Activated naive CD4-positive, alpha-beta T cell treated with anti-CD3 and anti-CD28 coated beads, Interleukin-2, amount 50 U/mL, for 16 hours (primary cell): ENCODE data around the gene ACTL6B.

Experiments used
- DNase-seq: peaks from one replicate; pipeline ENCODE4 v3.0.0-alpha.2; 2020

The ACTL6B gene

DNA sequence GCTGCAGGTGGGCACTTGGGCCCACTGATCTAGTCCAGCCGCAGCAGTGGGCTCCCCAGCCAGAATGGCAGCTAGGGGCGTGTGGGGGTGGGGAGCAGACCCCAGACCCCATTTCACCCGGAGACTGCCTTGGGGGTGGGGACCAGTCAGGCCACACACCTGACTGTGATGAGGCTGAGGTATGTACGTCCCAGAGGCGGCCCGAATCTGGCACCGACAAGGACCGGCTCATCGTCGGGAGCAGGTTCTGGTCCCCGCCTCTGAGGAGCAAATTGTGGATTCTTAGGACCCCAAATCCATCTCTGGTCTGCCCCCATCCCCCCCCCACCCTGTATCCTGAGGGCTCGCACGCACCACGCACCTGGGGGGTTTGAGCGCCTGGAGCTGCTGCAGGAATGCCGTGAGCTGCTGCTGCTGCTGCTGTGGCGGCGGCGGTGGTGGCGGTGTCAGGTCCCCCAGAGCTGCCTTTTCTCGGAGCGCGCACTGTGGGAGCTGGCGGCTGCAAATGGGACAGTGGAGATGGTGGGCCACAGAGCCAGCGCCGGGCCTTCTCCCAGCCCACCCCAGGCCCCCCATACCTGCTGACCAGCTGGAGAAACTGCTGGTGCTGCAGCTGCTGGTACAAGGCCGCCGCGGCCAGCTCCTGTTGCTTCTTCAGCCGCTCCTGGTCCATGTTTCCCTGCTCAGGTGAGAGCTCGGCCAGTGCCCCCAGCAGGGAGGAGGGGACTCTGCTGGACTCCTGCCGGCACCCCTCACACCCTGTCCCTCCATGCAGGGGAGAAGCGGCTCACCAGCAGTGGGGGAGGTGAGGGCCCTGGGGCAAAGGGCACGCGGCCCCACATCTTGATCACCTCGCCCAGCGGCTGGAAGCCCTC is 27.6 kb upstream of the ACTL6B start:
- DNase-seq, result no peak

DNA sequence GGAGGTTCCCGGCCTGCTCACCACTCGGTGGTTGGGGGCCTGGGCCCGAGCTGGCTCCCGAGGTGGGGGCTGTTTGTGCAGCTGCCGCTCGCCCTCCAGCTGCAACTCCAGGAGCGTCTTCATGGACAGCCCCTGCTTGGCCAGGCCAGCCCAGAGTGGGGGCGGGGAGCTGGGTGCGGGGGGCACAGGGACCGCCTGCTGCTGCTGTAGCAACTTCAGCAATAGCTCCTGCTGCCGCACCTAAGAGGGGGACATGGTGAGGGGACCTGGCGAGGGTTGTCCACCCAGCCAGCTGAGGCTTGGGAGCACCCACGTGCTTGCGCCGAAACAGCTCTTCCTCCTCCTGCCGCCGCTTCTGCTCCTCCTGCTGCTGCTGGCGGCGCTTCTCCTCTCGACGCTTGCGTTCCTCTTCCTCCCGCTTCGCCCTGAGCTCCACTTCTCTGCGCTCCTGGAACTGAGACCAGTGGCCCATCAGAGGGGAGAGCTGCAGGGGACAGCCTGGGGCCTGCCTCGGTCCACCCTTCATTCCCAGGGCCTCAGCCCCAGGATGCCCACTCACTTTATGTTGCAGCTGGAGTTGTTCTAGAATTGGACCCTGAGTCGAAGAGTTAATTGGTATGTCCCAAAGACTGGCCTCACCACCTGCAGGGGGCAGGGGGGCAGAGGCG is 26.9 kb upstream of the ACTL6B start:
- no peak for DNase-seq

DNA sequence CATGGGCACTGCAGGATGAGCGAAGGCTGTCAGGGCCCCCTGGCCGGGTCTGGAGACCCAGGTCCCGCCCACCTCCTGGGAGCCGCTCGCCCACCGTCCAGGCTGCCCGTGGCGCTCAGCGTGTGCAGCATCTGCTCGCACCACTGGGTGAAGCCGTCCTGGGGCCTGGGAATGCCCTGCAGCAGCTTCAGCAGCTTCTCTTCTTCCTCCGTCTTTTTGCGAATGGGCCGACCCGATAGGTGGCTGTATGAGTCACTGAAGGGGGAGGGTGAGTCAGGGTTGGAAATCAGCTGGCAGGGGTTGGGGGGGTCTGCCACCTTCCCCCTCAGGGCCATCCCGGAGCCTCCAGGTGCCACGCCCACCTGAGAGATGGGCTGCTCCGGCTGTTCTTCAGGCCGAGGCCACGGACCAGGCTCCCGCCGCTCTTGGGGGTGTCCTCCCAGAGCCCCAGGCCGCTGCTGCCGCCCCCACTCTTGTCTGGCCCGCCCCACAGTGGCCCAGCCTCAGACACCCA is 26.0 kb upstream of the ACTL6B start:
- DNase-seq, result no peak

DNA sequence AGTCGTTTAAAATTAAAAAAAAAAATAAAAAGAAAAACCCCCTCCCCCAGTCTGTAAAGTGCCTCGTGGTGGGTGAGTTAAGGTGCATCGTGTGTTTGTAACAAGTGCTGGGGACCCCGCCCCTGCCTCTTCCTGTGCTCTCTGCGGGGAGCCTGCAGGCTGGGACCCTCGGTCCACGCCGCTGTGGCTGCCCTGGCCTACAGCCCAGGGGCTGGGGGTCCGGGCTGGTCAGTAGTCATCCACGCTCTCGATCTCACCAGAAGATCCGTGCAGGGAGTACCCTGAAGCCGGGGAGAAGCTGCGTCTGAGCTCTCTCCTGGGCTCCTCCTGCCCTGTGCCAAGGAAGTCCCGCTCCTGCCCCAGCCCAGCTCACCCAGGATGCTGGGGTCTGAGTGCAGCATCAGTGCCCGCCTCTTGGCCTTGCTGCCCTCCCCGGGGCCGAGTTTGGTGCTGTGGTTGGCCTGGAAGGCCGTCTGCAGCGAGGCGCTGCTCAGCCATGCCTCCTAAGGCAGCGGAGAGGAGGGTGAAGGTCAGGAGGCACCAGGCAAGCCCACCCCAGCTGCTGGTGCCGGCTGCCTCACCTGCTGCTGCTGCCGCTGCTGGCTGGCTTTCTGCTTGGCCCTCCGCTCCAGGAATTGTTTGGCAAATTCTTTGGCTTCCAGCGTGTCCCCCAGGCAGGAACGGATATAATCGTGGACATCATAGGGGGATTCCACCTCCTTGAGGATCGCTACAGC is 25.4 kb upstream of the ACTL6B start:
- no peak for DNase-seq

DNA sequence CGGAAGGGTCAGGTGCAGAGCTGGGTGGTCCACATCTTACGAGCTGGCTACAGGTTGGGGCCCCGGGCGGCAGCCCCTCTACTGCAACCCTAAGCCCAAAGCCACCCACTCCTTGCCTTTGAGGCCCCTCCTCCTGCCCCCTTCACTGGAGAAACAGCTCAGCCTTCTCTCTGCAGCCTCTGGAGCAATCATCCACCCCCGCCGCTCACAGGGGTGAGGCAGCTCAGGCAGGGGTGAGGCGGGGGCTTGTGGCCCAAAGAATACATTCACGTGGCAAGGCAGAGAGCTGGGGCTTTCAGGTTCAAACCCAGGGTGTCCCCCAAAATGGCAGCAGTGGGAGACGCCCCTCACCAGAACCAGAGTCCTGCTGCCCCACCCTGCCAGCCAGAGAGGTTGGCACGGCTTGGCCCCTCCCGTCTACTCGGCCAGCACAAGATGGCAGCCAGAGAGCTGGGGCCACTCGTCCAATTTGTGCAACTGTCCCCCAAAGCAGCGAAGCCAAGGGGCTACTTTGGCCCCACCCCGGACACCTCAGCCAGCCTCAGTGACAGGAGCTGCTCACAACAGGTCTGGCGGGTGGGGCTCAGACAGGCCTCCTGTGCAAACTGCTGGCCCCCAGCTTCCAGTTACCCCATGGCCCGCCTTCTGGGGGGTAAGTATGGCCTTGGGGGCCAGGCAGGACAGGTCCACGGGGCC is 24.5 kb upstream of the ACTL6B start:
- DNase-seq, result no peak

DNA sequence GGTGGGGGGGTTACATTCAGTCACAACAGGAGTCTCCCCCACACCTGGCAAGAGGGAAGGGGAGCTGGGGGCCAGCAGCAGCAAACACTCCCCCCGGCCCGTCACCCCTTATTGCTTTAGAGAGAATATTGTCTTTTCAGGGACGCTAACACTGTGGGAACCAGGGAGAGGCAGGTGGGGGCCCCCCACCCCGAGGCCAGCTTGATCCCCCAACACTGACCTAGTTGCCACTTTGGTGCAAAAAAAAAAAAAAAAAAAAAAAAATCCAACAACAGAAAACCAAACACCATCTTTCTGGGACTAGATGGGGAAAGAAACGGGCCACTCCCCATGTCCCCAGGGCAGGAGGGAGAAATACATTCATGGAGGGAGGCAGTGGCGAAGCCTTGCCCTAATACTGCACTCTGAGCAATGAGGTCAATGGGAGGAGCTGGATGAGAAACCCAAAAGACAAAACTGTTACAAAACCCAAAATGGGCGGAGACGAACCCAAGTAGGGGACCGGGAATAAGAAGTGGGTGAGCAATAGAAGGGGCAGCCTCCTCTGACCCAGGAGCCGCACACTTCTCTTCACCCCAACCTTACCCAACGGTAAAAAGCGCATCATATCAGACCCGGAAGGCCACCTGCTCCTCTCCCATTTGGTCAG is 23.8 kb upstream of the ACTL6B start:
- no peak for DNase-seq

DNA sequence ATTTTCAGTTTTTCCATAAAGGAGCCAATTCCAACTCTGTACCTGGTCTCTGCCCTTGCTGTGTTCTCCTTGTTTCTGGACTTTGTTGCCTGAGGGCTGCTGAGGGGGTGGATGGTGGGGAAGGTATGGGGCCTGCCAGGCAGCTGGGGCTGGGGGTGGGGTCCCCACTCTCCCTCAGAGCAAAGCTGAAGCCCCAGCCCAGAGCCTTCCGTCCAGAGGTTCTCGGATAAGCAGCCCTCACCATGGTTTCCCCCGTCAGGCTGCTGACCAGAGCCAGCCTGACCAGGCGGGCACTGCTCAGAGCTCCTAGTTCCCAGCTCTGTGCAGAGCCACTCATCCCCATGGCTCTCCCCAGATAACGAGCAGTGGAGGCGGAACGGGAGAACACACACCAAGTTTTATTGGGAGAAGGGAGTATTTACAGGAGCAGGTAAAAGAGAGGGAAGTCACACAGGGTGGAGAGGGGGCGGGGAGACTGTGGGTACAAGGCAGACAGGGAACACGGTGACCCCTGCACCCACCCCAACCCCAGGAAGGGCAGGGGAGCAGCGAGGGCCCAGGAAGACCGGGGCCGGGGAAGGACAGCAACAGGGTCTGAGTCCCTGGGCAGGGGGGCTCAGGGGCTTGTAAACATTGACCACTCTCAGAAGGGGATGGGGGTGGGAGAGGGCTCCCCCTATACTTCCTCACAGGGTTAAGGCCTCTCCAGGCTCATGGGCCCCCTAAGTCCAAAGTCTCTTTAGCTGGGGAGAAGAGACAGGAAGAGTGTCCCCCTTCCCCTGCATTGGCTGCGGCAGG is 23.1 kb upstream of the ACTL6B start:
- no peak for DNase-seq

DNA sequence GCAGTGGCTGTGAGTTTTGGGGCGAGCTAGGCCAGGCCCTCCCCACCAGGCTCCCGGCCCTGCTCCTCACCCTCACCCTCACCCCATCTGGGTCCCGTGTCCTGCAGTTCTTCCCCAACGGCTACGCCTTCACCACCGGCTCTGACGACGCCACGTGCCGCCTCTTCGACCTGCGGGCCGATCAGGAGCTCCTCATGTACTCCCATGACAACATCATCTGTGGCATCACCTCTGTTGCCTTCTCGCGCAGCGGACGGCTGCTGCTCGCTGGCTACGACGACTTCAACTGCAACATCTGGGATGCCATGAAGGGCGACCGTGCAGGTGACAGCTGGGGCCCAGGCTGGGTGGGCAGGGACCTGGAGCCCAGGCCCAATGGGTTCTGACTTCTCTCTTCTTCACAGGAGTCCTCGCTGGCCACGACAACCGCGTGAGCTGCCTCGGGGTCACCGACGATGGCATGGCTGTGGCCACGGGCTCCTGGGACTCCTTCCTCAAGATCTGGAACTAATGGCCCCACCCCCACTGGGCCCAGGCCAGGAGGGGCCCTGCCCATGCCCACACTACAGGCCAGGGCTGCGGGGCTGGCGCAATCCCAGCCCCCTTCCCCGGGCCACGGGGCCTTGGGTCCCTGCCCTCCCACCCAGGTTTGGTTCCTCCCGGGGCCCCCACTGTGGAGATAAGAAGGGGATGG is 22.2 kb upstream of the ACTL6B start:
- no peak for DNase-seq

DNA sequence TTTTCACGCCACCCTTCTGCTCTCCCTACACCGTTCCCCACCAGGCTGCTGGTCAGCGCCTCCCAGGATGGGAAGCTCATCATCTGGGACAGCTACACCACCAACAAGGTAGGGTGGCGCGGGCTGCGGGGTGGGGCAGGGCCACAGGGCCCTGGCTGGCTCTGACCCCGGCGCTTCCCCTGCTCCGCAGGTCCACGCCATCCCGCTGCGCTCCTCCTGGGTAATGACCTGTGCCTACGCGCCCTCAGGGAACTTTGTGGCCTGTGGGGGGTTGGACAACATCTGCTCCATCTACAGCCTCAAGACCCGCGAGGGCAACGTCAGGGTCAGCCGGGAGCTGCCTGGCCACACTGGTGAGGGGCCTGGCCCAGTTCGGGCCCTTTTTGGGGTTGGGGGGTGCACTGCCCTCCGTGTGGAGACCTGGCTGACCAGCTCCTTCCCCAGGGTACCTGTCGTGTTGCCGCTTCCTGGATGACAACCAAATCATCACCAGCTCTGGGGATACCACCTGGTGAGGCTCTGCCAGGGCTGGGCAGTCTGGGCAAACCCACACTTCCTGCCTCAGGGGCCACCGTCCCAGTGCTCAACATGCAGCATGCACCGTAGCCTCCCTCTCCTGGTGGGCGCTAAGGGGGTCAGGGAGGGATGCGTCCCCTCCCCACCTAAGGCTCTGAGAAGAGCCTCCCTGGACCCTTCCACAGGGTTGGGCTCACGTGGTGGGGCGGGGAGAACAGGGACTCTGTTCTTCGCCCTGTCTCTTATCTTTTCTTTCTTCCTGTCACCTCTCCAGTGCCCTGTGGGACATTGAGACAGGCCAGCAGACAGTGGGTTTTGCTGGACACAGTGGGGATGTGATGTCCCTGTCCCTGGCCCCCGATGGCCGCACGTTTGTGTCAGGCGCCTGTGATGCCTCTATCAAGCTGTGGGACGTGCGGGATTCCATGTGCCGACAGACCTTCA is 21.3 kb upstream of the ACTL6B start:
- DNase-seq, result no peak

DNA sequence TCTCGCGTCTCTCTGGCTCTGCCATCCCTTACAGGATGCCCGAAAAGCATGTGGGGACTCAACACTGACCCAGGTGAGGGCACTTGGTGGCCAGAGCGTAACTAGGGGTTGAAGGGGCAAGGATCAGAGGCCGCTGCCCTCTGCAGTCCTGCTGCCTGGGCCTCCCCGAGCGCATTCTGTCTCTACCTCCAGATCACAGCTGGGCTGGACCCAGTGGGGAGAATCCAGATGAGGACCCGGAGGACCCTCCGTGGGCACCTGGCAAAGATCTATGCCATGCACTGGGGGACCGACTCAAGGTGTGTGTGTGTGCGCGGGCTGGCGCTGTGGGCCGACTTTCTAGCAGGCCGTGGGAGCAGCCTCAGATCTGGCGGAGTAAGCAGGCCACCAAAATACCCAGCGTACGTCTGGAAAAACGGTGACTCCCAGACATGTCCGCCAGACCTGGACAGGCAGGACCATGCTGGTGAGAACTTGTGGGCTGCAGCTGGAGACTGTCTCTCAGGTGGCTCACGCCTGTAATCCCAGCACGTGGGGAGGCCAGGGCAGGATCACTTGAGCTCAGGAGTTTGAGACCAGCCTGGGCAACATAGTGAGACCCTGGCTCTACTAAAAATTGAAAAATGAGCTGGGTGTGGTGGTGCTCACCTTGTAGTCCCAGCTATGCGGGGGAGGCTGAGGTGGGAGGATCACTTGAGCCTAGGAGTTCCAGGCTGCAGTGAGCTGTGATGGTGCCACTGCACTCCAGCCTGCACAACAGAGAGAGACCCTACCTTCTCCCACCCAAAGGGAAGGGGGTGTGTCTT is 20.5 kb upstream of the ACTL6B start:
- no peak for DNase-seq

DNA sequence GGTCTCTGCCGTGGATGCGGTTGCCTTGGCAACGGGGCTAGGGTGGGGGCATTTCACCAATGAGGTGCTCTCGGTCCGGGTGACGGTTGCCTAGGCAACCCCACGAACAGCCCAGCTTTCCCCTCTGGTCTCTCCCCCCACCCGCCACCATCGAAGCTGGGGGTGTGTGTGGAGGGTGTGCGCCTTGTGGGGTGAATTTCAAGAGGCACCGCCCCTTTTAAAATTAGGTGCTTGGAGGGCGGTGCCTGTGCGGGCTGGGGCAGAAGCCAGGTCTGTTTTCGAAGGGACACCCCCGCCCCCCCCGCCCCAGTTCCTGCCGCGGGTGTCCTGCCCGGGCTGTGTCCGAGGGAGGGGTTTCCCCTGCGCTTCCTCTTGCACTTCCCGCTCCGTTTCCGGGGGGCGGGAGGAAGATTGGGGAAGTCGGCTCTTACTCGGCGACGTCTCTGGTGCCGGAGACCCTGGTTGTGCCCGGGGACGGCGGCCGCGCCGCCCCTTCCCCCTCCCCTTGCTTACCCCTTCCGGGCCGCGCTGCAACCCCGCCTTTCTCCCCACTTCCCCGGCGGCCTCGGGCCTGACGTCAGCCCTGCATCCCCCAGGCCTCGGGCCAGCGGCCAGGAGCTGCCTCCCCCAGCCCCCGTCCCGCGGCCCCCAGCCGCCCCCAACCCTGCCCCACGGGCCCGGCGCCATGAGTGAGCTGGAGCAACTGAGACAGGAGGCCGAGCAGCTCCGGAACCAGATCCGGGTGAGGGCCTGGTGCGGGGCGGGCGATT is 19.5 kb upstream of the ACTL6B start:
- peak; percentile 75 for DNase-seq

DNA sequence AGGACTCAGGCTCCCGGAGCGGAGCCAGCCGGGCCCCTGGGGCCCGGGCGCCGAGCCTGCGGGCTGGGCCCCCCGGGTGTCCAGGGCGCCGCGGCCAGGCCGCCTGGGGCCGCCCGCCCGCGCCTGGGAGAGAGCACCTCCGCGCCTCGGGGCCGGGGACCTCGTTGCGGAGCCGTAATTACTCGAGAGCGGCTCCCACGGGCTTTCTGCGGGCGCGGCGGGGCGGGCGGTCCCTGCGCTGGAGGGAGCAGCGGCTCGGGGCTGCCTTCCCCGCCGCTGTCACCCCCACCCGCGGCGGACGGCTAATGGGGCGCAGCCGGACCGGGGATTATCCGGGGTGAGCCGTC is 18.8 kb upstream of the ACTL6B start:
- DNase-seq, result peak; percentile 52

DNA sequence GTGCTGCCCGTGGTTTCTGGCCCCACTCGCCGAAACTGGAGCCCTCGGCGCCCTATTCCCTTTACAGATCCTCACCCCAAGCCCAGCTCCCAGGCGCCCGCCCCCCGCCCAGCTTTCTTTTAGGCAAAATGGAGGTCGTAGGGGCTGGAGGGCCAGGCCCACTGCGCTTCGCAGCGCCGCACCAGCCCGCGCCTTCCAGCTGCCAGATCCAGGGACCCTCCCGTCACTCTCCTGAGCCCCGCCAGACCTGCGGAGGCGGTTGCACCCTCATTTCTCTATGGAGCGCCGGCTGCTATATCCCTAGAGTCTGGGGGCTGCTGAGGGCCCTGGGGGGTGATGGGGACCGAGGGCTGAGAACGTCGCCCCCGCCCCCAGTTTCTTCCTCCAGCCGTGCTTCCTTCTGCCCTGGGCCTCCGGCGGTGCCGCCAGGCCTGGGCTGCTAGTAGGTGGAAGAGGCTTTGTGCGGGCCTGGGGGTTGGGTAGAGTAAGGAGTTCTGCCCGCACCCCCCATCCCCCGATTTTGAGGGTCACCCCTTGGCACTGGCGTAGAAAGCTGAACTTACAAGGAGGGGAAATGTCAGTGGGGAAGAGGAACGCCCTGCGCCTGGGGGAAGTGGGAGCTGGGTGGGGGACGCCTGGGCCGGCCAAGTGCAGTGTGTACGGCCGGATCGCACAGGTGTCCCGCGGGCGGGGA is 18.3 kb upstream of the ACTL6B start:
- peak; percentile 41 for DNase-seq

DNA sequence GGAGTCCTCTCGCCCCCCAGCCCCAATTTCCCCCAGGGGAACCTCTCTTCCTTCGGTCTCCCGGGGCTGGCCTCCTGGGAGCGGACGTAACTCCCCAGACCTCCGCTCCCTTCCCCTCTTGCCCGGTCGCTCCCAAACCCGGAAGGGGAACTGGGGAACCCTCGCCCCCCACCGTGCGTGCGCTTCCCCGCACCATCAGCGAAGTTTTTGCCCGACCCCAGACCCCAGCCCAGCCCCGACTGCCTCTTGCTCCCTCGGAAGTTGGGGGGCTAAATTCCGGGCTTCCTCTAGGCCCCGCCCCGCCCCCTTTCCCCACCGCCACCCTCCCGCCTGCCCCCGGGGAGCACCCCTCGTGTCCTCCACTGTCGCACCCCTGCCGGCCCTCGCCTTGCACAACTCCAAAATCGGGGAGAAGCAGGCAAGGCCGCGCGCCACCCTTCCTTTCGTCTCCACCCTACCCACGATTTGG is 17.7 kb upstream of the ACTL6B start:
- DNase-seq, result peak; percentile 47

DNA sequence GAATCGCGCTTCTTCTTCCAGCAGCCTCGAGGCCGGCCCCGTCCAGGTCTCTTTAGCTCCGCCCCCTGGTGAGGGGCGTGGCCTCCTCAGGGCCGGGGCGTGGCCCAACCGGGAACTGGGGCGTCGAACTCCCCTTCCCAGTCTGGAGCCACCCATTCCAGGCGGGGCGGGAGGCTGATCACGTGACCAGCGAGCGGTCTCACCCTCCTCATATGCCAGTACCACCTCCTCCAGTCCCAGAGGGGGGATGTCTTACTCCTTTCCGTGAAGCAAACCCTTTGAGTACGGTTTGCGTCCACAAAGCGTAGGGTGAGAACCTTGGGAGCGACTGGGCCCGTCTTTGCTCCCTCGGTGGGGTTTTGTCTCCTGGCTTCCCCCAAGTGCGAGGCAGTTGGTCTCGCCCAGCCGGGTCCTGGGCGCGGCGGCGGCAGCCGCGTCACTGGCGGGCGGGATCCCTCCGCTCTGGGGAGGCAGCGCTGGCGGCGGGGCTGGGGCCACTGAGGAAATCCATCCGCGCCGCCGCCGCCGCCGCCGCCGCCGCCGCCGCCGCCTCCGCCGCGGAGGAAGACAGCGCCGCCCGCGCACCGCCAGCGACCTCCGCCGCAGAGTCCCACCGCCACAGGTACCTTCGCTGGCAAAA is 17.2 kb upstream of the ACTL6B start, which contains the start of gene GNB2:
GNB2 (plus strand) TSS at position 439 of the 640 bp plus-strand sequence. CDS start 2,526 bp downstream, outside the sequence.
- DNase-seq, result peak; percentile 98
